GM12878 (cell line): ENCODE measurements around the gene SMIM5. TPM values are rescaled to one million over a fixed set of nuclear protein-coding genes. Genes with fewer than 3 reads are reported as not detected.

Source experiments
- ATAC-seq: fragments of 200-7000 bp; cut with Tn5 transposase; 3 replicates; pipeline ENCODE4 v1.9.1; 2020; ENCODE audit warnings: mild to moderate bottlenecking, moderate library complexity
- BruUV-seq: library from RNA; stranded (reverse); fragments of 400-500 nt; replicated peaks from 2 replicates; lab custom pipeline; 2021; lab: Mats Ljungman, UMichigan
- CTCF ChIA-PET: fragments of 300-600 bp; sonication (Branson Sonifier 250); formaldehyde crosslinking; extraction: SDS; loops from one replicate; lab custom pipeline; 2021; ENCODE audit warnings: inconsistent platforms; lab: Yijun Ruan, JAX
- POLR2A ChIA-PET: fragments of 350-600 bp; formaldehyde crosslinking; extraction: SDS; loops from one replicate; lab custom pipeline; 2021; ENCODE audit warnings: inconsistent platforms; lab: Charles Lee
- RAD21 ChIA-PET: fragments of 300-600 bp; sonication (Branson Sonifier 250); formaldehyde crosslinking; loops from one replicate; lab custom pipeline; 2023; ENCODE audit warnings: antibody characterized with exemption; ENCODE audit not compliant: unreplicated experiment; lab: Charles Lee
- SMC1A ChIA-PET: fragments of 300-600 bp; sonication (Branson Sonifier 250); formaldehyde crosslinking; loops from one replicate; lab custom pipeline; 2023; ENCODE audit not compliant: unreplicated experiment, uncharacterized antibody; lab: Charles Lee
- DNase-seq: peaks from one replicate; pipeline ENCODE4 v3.0.0-alpha.2; 2011; ENCODE audit warnings: low read depth, low spot score
- FAIRE-seq: peaks from 3 replicates; lab custom pipeline; 2011; peaks lifted over from hg19 to GRCh38; lab: Jason Lieb, UNC
- H2AFZ ChIP-seq: 2 replicates; pipeline ENCODE4 v1.6.0; 2011; ENCODE audit warnings: low read depth, low read length, control low read depth; ENCODE audit not compliant: control insufficient read depth
- H3K27ac ChIP-seq: 2 replicates; pipeline ENCODE4 v1.5.1; 2011; ENCODE audit warnings: control low read depth; ENCODE audit not compliant: control insufficient read depth, insufficient read depth
- H3K27me3 ChIP-seq, 2 experiments: replicated peaks in 1 of 2; 2 replicates each; pipeline versions ENCODE4 v1.6.0 to v1.6.1; 2011; ENCODE audit warnings: low read length in 1 of 2; ENCODE audit not compliant: control insufficient read depth in 2 of 2, insufficient read depth in 2 of 2
- H3K36me3 ChIP-seq, 2 experiments: 2 replicates each; pipeline ENCODE4 v1.5.1; 2011; ENCODE audit warnings: low read length in 1 of 2; ENCODE audit not compliant: control insufficient read depth in 2 of 2, insufficient read depth in 2 of 2
- H3K4me1 ChIP-seq: 2 replicates; pipeline ENCODE4 v1.6.1; 2011; ENCODE audit warnings: mild to moderate bottlenecking, low read length, moderate library complexity, mixed read lengths; ENCODE audit not compliant: control insufficient read depth, insufficient read depth
- H3K4me2 ChIP-seq: 2 replicates; pipeline ENCODE4 v1.6.0; 2011; ENCODE audit warnings: control low read depth; ENCODE audit not compliant: control insufficient read depth, insufficient read depth
- H3K4me3 ChIP-seq: fragments of 200-600 bp; sonication (generic); 2 replicates; pipeline ENCODE4 v1.5.1; 2016
- H3K79me2 ChIP-seq: 2 replicates; pipeline ENCODE4 v1.6.0; 2011; ENCODE audit warnings: low read length; ENCODE audit not compliant: control insufficient read depth, insufficient read depth
- H3K9ac ChIP-seq: 2 replicates; pipeline ENCODE4 v1.8.0; 2011; ENCODE audit warnings: low read length, control low read depth, mixed read lengths; ENCODE audit not compliant: control insufficient read depth, insufficient read depth
- H3K9me3 ChIP-seq: replicated peaks from 3 replicates; pipeline ENCODE4 v1.5.1; 2011; ENCODE audit warnings: mild to moderate bottlenecking, low read length; ENCODE audit not compliant: control insufficient read depth, insufficient read depth
- H4K20me1 ChIP-seq: 2 replicates; pipeline ENCODE4 v1.6.0; 2011; ENCODE audit not compliant: control insufficient read depth, insufficient read depth
- ATF2 ChIP-seq: IDR thresholded peaks from 2 replicates; pipeline ENCODE4 v1.6.1; 2012; ENCODE audit warnings: low read length, inconsistent platforms
- BCLAF1 ChIP-seq: fragments of 450-650 bp; IDR thresholded peaks from 2 replicates; pipeline ENCODE4 v1.6.1; 2017; ENCODE audit warnings: antibody characterized with exemption, mild to moderate bottlenecking, moderate library complexity
- CHD1 ChIP-seq: IDR thresholded peaks from 2 replicates; pipeline ENCODE4 v1.6.1; 2012; ENCODE audit warnings: low read depth, low read length, improper control_type of control experiment
- ESRRA ChIP-seq: IDR thresholded peaks from 2 replicates; pipeline ENCODE4 v1.6.1; 2012; ENCODE audit warnings: mild to moderate bottlenecking, low read length, improper control_type of control experiment
- IKZF1 ChIP-seq: fragments of 450-650 bp; conservative IDR thresholded peaks from 2 replicates; pipeline ENCODE4 v1.6.1; 2017; ENCODE audit warnings: antibody characterized with exemption, mild to moderate bottlenecking
- MYB ChIP-seq: fragments of 150-350 bp; IDR thresholded peaks from 2 replicates; pipeline ENCODE4 v1.6.1; 2014; ENCODE audit warnings: mild to moderate bottlenecking, low read depth, low read length, borderline replicate concordance
- MYC ChIP-seq: IDR thresholded peaks from 2 replicates; pipeline ENCODE4 v1.6.1; 2011; ENCODE audit warnings: mild to moderate bottlenecking, low read length, moderate library complexity, inconsistent platforms; ENCODE audit not compliant: insufficient read depth, insufficient replicate concordance, insufficient read length, severe bottlenecking
- NBN ChIP-seq: fragments of 450-650 bp; IDR thresholded peaks from 2 replicates; pipeline ENCODE4 v1.6.1; 2016
- NFIC ChIP-seq: IDR thresholded peaks from 2 replicates; pipeline ENCODE4 v1.6.1; 2012; ENCODE audit warnings: low read depth, mild to moderate bottlenecking, inconsistent platforms, low read length, moderate library complexity
- POLR2AphosphoS2 ChIP-seq: IDR thresholded peaks from 2 replicates; pipeline ENCODE4 v1.6.1; 2011; ENCODE audit warnings: low read depth, mild to moderate bottlenecking, low read length, improper control_type of control experiment, moderate library complexity
- RUNX3 ChIP-seq: IDR thresholded peaks from 2 replicates; pipeline ENCODE4 v1.6.1; 2012; ENCODE audit warnings: low read length, inconsistent platforms
- SRF ChIP-seq, 2 experiments: IDR thresholded peaks; 2 replicates each; pipeline ENCODE4 v1.6.1; 2011; ENCODE audit warnings: low read depth in 2 of 2, low read length in 2 of 2, mild to moderate bottlenecking in 1 of 2, moderate library complexity in 1 of 2
- TBL1XR1 ChIP-seq: IDR thresholded peaks from 2 replicates; pipeline ENCODE4 v1.6.1; 2012; ENCODE audit warnings: low read depth, low read length, improper control_type of control experiment
- TCF3 ChIP-seq: IDR thresholded peaks from 2 replicates; pipeline ENCODE4 v1.6.1; 2012; ENCODE audit warnings: low read depth, mild to moderate bottlenecking, low read length, borderline replicate concordance; ENCODE audit not compliant: insufficient read depth
- ZBED1 ChIP-seq: IDR thresholded peaks from 2 replicates; pipeline ENCODE4 v1.6.1; 2016; ENCODE audit warnings: borderline replicate concordance
- ZBTB33 ChIP-seq: fragments of 450-650 bp; IDR thresholded peaks from 2 replicates; pipeline ENCODE4 v1.6.1; 2017; ENCODE audit warnings: mild to moderate bottlenecking
- ZNF622 ChIP-seq: fragments of 450-650 bp; IDR thresholded peaks from 2 replicates; pipeline ENCODE4 v1.6.1; 2017; ENCODE audit warnings: mild to moderate bottlenecking, inconsistent platforms
- WGBS: methylation state at CpG from one replicate; pipeline ENCODE4 v1.1.6; 2016; ENCODE audit warnings: low lambda C conversion rate; ENCODE audit not compliant: insufficient replicate concordance, insufficient coverage; ENCODE audit errors: missing lambda C conversion rate; 5-methylcytosine and 5-hydroxymethylcytosine counted together
- in situ Hi-C: fragments of 300-500 bp; cut with MboI; formaldehyde crosslinking; loops from 9 replicates; pipeline ENCODE4 v1.14.3; 2018; ENCODE audit warnings: mixed read lengths
- intact Hi-C: fragments of 100-400 bp; cut with micrococcal nuclease; formaldehyde crosslinking; loops from one replicate; pipeline ENCODE4 v1.14.2; 2022; ENCODE audit not compliant: unreplicated experiment
- polyA plus RNA-seq, 11 experiments: library from polyadenylated mRNA; depleted of rRNA in 4 of 11; unstranded in 6 of 11; stranded (reverse) in 5 of 11; fragments of >200 nt; fragmentation: Nextera tagmentation in 4 of 11; fragmentation: Illumina TruSeq in 1 of 11; extraction: Ambion mirVana in 4 of 11; extraction: Trizol in 1 of 11; gene quantifications; 1 replicate in 1 of 11; 2 replicates in 10 of 11; pipeline versions ENCODE4 v1.2.1 to v1.2.3, GENCODE V29; 2011 to 2016; ENCODE audit warnings: inconsistent platforms in 2 of 11, missing spikeins in 2 of 11, low read depth in 1 of 11
- total RNA-seq, 4 experiments: library from RNA; depleted of rRNA in 3 of 4; stranded (reverse); fragments of >200 nt in 3 of 4; fragmentation: Illumina TruSeq in 1 of 4; extraction: Trizol in 1 of 4; gene quantifications; 2 replicates each; pipeline versions ENCODE4 v1.2.1 to v1.2.3, GENCODE V29; 2013 to 2021
- TF ChIP-seq, protein P1 (sequence below): IDR thresholded peaks from 2 replicates; pipeline ENCODE4 v1.6.1; 2012; ENCODE audit warnings: low read depth, low read length, improper control_type of control experiment

The SMIM5 gene
- total and polyA plus RNA-seq, 10 of the 15 experiments (the other 5 are each of a cell fraction or from before 2014, with no cell fraction given) = 0.08 to 0.11 TPM; not detected in 8

GRCh38 chr17:75681289-75681688, 48.1 kb downstream of the SMIM5 start:
- POLR2A ChIA-PET = interaction anchor here (0.6 to 1.5 kb wide), 2 partner anchors 9 to 16 kb away, joined by 3 to 6 read pairs; no protein-coding TSS in a partner anchor
- H3K4me1 ChIP-seq = peaks cover 8% of the 10 kb centered on the region; the same call in 1 of the 2 replicates
- H3K9ac ChIP-seq = no peak overlapping the region
- H3K79me2 ChIP-seq = peaks cover 24% of the 10 kb centered on the region
- SMC1A ChIA-PET = interaction anchor here (0.7 kb wide), 3 partner anchors 10 to 53 kb away, joined by 3 to 4 read pairs (median 3); no protein-coding TSS in a partner anchor
- BruUV-seq = TSS peak; percentile 5
- H3K27me3 ChIP-seq = no peaks in the 10 kb centered on the region
- H3K4me3 ChIP-seq = no peak overlapping the region
- H3K27ac ChIP-seq = no peak overlapping the region
- H3K9me3 ChIP-seq = no peaks in the 10 kb centered on the region; the same call in 2 of the 3 replicates
- H4K20me1 ChIP-seq = no peaks in the 10 kb centered on the region
- peaks cover 6 to 20% of the 10 kb centered on the region in 2 experiments; a peak in 3 of 4 replicates for H3K36me3 ChIP-seq
- CTCF ChIA-PET = interaction anchor here (1.2 to 13.2 kb wide), 4 partner anchors 24 to 79 kb away, joined by 4 to 134 read pairs (median 11); no protein-coding TSS in a partner anchor
- FAIRE-seq = no peak
- WGBS = 100% methylated on average over 3 of the region's 3 CpGs
- no peak for ATAC-seq
- intact Hi-C loops = no loop called here
- in situ Hi-C loops = no loop called here
- DNase-seq = no peak
- no peak overlapping the region for H2AFZ ChIP-seq
- RAD21 ChIA-PET = interaction anchor here (1.0 to 2.1 kb wide), 2 partner anchors 35 to 66 kb away, joined by 3 to 8 read pairs; a partner anchor contains a TSS
- H3K4me2 ChIP-seq = no peak overlapping the region
- TF ChIP-seq RUNX3 (no peak), MYB (no peak), POLR2AphosphoS2 (no peak), TBL1XR1 (no peak), ZBTB33 (no peak), CHD1 (no peak), NFIC (no peak), TCF3 (no peak), MYC (no peak), NBN (no peak), ESRRA (no peak), BCLAF1 (no peak), ZBED1 (no peak), SRF (IDR thresholded peaks at IDR 0.05; ENCODE audit: low read depth in 2 of 2, low read length in 2 of 2) (no peak), ATF2 (no peak), IKZF1 (no peak), ZNF622 (no peak)
- TF ChIP-seq, protein P1, sequence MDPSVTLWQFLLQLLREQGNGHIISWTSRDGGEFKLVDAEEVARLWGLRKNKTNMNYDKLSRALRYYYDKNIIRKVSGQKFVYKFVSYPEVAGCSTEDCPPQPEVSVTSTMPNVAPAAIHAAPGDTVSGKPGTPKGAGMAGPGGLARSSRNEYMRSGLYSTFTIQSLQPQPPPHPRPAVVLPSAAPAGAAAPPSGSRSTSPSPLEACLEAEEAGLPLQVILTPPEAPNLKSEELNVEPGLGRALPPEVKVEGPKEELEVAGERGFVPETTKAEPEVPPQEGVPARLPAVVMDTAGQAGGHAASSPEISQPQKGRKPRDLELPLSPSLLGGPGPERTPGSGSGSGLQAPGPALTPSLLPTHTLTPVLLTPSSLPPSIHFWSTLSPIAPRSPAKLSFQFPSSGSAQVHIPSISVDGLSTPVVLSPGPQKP = no peak
